HG03280 (cell line): ENCODE data around the gene TRAF7.
"Not testable (repeated sequence)": the region's sequence is repeated elsewhere in the genome, so short reads cannot be mapped to it uniquely, and the experiment has no call there.

Experiments
- ATAC-seq: cut with Tn5 transposase; IDR thresholded peaks from one replicate; pipeline ENCODE4 v1.9.1; 2021; ENCODE audit warnings: mild to moderate bottlenecking, moderate library complexity; ENCODE audit not compliant: unreplicated experiment

TRAF7 gene

DNA sequence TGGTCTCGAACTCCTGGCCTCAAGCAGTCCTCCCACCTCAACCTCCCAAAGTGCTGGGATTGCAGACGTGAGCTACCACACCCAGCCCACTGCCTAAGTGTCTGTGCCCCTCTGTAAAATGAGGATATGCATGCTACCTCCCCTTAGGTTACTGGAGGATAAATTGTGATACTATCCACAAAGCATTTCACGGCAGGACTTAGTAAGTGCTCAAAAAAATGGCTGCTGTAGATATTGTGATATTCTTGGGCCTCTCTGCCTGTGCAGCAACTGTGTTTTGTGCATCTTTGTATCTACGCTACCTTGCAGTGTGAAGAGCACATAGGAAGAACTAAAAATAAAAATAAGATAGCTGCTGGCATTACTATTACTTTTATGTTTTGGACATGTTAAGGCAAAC, 42.7 kb downstream of the TRAF7 start:
- ATAC-seq = no peak

DNA sequence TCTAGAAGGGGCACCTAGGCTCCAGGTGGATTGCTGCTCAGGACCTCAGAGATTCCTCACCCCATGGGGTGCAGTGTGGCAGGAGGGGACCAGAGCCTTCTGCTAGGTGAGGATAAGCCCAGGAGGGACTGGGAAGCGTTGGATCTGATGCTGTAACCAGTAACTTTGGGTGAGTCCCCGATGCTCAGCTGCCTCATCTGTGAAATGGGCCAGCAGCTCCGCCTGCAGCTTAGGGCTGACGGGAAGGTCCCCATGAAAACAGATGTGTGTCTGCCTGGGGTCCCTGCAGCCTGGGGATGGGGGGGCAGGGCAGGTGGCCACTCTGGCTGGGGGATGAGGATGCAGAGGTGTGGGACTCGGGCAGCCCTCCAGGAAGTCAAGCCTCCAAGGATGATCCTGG, 43.5 kb downstream of the TRAF7 start:
- no peak for ATAC-seq

DNA sequence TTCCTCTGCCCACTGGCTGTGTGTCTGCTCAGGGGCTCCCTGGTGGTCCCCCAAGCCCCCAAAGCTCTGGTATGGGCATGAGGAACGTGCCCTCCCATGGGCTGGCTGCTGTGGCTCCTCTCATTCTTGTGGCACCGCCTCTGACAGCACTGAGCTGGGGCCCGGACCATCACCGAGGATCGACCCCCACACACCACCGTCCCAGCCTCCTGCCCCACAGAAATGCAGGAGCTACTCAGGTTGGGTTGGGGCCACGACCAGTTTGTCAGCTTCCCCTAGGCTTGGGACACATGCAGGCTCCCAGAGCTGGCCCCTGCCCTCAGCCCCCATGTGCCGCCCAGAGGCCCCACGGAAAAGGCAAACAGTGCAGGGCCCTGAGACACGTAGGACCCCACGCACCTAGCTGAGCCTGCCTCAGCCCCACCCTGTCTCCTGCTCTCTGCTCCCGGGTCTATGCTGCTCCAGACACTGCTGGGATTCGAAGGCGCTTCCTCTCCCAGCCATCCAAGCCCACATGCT, 44.1 kb downstream of the TRAF7 start:
- ATAC-seq = no peak

DNA sequence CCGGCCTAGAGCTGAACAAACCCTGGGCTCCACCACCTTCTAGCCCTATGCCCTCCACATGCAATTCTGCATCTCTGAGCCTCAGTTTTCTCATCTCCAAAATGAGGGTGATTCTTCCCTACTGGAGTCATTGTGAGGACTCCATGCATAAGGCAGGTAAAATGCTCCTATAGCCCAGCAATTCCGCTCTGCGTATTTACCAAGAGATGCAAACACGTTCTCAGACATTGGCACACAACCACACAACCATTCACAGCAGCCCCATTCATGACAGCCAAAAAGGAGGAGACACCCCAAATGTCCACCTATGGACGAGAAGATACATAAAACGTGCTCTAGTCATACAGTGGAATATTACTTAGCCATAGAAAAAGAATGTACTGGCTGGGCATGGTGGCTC, 44.7 kb downstream of the TRAF7 start:
- ATAC-seq = no peak

DNA sequence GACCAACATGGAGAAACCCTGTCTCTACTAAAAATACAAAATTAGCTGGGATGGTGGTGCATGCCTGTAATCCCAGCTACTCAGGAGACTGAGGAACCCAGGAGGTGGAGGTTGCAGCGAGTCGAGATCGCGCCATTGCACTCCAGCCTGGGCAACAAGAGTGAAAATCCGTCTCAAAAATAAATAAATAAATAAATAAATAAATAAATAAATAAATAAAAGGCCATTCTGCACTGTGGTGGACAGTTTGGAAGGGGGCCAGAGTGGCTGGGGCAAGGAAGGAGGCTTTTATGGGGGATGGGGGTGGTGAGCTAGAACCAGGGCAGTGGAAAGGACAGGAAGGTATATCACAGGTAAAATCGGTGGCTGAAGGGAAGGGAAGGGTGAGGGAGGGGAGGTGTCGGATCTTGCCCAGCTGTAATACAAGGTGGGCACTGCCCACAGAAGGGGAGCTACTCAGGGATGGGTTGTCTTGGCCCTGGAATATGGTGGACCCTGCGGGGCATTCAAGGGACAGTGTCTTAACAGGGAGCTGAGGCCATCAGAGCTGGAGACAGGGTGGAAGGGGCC, 47.6 kb downstream of the TRAF7 start:
- ATAC-seq = not testable (repeated sequence)

DNA sequence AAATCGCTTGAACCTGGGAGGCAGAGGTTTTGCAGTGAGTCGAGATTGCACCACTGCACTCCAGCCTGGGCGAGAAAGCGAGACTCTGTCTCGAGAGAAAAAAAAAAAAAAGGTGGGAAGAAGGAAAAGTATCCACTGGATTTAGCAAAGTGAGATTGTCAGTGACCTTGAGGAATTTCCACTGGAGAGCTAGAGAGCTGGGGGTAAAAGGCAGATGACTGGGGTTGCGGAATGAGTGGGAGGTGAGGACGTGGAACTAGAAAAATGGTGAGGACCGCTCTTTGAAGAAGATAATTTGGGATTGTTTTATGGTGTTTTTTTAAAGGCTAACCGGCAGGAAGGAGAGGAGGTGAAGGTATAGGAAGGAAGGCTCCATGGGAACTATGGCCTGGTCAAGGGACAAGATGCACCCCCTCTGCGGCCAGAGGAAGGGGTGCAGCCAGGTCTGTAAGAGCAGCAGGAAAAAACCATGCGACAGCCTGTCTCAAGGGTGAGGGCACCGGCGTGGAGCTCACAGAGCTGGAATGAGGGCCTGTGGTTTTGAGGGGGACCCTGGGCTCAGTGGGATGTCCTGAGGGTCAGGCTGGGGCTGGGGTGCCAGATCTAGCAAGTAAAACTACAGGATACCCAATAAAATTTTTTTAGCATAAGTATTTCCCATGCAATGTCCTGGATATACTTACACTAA, 49.0 kb downstream of the TRAF7 start:
- no peak for ATAC-seq

DNA sequence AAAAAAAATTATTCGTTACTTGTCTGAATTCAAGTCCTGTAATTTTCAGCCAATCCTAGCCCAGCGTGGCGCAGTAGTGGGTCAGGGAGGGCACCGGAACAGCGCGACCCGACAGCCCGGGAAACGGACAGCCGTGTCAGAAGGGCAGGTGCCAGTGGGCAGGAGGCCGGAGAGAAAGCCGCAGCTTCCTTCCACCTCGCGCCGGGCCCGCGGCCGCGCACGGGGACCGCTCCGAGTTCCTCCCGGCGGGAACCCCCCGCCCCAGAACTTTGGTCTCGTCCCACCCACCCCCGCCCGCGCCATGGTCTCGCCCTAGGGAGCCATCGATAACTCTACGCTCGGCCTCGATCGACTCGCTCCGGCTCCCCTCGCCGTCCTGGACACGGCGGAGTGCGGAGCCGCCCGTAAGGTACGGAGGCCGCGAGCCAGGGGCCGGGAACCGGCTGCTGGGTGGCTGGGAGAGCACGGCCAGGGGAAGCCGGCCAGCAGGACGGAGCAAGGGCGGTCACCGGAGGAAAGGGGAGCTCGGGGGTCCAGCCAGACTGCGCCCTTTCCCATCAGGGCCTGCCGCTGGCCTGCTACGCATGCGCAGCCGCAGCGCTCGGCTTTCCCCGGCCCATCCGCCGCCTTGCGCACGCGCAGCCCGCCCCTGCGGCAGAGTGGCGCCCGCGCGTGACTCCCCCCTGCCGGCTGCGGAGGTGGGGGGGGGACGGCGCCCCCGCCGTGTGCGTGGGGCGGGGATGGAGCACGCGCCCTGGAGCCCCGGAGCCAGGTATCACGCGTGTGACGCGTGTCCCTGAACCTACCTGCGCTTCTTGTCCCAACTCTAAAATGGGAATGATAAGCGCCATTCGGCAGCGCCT, 49.8 kb downstream of the TRAF7 start, which contains the start of gene MLST8:
Gene MLST8, plus strand, starts transcription at position 351 of the 863 bp plus-strand sequence. CDS start 632 bp downstream, outside the sequence.
- peak; percentile 80 for ATAC-seq

DNA sequence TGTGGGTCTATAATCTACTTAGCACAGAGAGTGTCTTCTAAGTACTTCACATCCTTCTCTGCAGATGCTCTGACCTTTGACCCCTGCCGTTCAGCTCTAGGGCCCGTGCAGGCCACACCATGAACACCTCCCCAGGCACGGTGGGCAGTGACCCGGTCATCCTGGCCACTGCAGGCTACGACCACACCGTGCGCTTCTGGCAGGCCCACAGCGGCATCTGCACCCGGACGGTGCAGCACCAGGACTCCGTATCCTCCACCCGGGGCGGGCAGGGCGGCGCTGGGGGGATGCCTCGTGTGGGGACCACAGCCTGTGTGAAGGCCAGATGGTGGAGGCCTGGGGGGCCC, 50.4 kb downstream of the TRAF7 start:
- ATAC-seq = no peak

DNA sequence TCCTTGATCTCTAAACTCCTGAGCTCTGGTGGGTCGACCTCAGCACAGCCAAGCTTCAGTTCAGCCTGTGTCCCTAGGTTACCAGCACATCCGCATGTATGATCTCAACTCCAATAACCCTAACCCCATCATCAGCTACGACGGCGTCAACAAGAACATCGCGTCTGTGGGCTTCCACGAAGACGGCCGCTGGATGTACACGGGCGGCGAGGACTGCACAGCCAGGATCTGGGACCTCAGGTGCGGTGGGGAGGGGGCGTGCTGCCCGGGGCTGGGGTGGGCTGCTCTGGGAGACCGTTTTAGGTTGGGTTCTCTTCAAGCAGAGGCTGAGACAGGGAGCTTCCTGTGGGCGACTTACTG, 50.8 kb downstream of the TRAF7 start:
- no peak for ATAC-seq

DNA sequence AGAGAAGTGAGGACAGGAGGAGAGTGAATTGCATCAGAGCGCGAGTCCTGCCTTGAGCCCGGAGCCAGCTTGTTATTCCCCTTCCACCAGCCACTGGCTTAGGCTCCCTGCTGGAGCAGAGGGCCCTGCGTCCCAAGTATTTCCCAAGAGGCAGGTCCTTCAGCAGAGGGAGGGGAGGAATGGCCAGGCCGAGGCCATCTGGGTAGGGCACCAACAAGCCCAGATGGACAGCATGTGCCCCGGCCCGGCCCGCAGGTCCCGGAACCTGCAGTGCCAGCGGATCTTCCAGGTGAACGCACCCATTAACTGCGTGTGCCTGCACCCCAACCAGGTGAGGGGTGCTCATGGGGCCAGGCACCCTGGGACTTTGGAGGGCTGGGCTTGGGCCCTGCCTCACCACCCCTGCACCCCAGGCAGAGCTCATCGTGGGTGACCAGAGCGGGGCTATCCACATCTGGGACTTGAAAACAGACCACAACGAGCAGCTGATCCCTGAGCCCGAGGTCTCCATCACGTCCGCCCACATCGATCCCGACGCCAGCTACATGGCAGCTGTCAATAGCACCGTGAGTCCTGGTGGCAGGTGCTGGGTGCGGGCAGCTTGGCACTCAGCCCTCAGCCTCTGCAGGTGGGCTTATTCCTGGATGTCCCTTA, 51.3 kb downstream of the TRAF7 start:
- no peak for ATAC-seq

DNA sequence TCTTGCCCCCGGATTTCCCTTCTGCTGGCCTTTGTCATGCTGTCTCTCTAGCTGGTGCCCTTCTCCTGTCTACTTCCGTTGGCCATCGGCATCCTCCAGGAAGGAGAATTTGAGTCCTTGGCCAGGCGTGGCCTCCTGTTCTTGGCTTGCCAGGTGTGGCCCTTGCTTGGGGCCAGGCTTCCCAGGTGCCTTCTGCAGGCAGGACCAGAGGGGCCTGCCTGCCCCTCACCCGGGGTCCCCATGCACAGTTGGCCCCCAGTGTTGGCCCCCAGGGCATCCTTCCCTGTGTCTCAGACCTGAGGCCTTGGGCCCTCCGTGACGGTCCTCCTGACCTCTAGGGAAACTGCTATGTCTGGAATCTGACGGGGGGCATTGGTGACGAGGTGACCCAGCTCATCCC, 52.3 kb downstream of the TRAF7 start:
- ATAC-seq = no peak

DNA sequence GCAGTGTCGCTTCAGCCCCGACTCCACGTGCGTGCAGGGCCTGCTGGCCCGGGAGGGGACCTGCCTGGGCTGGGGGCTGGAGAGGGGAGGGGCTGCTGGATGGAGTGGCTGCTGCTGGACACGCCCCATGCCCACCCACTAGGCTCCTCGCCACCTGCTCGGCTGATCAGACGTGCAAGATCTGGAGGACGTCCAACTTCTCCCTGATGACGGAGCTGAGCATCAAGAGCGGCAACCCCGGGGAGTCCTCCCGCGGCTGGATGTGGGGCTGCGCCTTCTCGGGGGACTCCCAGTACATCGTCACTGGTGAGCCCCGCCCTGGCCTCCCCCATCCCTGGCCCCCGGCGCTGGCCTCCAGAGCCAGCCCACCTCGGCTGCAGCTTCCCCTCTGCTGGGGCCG, 52.7 kb downstream of the TRAF7 start:
- no peak for ATAC-seq

DNA sequence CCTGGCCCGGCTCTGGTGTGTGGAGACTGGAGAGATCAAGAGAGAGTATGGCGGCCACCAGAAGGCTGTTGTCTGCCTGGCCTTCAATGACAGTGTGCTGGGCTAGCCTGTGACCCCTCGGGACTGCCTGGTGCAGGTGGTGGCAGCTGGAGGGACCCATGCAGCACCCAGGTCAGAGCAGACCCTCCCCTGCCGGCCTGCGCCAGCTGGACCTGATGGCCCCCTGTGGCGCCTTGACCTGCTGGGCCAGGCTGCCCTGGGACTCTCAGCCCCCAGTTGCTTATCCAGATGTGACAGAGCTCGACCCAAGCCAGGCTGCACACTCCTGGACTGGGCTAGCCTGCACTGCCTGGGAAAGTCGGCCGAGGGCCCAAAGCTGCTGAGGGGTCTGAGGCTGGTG, 53.2 kb downstream of the TRAF7 start:
- ATAC-seq = no peak

DNA sequence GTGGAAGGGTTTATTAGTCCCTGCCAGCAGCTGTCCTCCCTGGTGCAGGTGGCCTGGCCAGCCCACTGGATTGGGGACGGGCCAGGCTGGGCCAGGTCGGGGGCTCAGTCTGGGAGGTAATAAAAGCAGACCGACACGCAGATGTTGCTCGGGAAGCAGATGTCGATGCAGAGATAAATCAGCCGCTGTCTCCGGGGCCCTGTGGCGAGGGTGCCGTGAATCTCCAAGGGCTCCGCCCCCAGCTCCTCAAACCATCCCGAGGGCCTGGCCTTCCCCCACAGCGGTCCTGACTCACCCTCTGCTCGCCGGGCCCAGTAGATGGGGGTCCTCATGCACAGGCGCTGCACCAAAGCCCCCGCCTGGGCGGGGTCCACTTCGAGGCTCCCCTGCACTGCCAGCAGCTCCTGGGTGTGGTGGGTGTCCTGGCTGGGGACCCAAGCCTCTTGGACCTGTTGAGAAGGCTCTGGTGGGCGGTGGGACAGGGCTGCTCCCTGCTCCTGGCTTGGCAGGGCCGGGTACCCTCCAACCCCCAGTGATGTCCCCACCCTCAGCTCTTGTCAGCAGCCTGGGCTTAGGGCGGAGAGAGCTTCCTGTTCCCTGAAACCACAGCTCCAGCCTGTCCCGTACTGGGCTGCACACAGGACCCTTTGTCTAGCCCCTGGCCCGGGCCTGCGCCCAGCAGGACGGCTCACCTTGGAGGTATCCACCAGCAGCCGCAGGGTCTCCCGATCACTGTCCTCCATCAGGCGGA, 53.9 kb downstream of the TRAF7 start:
- ATAC-seq = no peak

DNA sequence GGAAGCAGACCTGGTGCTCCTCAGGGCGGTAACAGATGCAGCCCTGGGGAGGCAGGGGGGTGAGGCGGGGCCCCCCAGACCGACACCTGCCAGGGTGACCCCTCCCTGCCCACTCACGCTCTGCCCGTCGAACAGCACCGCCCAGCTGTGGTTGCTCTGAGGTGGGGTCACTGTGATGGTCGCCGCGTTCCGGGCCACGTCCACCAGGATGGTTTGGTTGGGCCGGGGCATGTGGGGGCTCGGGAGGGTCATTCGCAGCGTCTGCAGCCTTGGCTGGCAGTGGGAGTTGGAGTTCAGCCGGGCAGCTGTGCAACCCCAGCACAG, 54.4 kb downstream of the TRAF7 start:
- ATAC-seq = no peak

DNA sequence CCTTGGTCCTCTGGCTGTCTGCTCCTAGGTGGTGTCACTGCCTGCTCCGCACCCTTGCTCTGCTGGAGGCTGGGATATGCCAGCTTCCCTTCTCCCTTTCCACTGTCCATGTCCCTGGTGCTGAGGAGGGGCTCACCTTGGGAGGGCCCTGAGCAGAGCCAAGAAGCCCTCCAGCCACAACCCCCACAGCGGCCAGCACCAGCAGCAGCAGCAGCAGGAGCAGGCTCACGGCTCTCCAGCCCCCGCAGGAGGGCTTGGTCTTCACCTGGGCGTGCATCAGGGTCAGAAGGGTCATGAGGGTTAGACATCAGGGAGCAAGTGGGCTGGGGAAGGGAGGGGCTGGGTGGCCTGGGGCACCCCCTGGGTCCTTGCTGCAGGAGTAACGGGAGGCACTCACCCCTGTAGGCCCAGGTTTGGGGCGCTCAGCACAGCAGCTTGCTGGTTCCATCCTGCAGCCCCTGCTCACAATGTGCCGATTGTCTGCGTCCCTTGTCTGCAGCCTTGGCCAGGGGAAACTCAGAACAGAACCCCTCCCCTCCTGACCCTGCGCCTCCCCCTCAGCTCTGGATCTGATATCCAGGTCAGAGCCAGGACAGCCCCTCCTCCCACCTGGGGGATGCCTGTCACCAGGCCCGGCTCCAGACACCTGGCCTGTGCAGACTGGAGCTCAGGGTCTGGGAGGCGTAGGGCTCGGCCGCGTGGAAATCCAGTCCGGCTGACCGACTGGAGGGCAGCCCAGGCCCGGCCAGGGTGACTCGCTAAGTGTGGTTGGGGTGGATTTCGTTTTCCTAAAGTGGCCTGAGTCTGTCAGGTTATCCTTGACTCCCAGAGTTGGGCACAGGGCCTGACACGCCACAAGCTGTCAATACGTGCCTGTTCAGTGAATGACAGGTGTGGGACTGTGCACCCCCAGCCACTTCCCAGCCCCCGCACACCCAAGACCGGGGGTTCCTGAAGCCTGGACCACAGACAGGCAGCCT, 55.1 kb downstream of the TRAF7 start, which contains the start of gene BRICD5:
Gene BRICD5, minus strand, starts transcription at position 478 of the 980 bp plus-strand sequence. Its CDS starts 30 bp downstream, at position 448.
- ATAC-seq = no peak

DNA sequence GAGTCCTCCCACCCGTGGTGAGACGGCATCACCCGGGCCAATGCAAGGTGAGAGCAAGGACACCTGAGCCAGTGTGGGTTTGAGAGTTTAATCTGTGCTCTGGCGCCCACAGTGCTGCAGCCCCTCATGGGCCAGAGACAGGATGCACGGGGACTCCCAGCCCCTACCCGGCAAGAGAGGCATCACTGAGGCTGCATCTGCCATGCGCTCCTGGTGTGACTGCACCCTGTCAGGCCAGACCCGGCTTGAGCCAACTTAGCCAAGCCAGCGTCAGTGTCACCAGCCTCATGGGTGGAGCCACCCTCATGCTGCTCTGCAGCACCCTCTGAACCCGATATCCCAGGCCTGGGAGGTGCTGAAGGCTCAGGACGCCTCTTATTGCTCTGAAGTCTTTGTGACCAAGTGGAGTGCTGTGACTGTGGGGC, 56.4 kb downstream of the TRAF7 start:
- ATAC-seq = no peak

DNA sequence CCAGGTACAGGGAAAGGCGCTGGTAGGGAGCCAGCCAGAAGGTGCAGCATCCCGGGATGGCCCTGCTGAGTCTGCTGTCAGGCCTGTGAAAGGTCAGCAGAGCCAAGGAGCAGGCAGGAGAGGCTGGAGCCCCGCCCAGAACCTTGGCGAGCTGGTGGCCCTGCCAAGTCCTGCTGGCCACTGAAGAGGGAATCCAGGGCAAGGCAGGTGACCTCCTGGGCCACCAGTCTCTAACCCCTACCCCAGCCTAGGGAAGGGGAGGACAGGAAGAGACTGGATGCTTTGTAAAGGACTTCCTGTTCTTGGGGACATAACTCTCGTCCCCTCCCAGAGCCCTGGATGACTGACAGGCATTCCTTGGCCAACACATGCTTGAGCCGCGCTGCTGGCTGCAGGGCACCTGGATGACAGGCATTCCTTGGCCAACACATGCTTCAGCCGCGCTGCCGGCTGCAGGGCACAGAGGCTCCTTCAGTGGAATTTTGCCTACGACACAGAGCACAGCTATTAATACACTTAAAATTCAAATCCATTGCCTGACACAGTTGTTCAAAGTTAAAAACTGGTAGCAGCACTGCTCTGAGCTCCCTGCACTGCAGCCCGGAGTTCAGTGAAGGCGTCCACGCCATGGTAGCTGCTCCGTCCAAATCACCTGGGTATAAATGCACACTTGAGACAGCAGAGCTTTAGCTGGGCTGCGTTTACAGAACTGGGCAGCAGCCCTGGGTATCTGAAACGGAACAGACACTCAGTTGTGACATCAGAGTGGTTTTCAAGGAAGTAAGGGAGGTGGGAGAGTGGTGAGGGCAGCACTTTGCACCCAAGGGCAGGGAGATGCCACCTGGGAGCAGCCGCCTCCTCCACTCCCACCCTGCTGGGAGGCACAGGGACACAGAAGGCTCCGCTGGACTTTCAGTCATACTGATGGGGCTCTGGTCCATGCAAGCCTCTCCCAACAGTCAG, 57.1 kb downstream of the TRAF7 start:
- no peak for ATAC-seq
